Upper lobe of right lung (tissue), 1 donor: Measurements from ENCODE around the gene KRTAP12-3. TPM values are rescaled to one million over a fixed set of nuclear protein-coding genes. Genes with fewer than 3 reads are reported as not detected.
A peak's percentile ranks its signal among the peaks of the same experiment; 100 is the strongest.

Experiments
- ATAC-seq: fragments of 200-7000 bp; cut with Tn5 transposase; one replicate; pipeline ENCODE4 v1.9.1; 2020; ENCODE audit warnings: mild to moderate bottlenecking, moderate library complexity
- DNase-seq: peaks from one replicate; pipeline ENCODE4 v3.0.0-alpha.2; 2020
- H3K27ac ChIP-seq: fragments of 200-600 bp; one replicate; pipeline ENCODE4 v1.8.0; 2022
- H3K27me3 ChIP-seq: fragments of 200-600 bp; one replicate; pipeline ENCODE4 v1.8.0; 2022; ENCODE audit warnings: mild to moderate bottlenecking
- H3K36me3 ChIP-seq: fragments of 200-600 bp; one replicate; pipeline ENCODE4 v1.8.0; 2022
- H3K4me1 ChIP-seq: fragments of 200-600 bp; one replicate; pipeline ENCODE4 v1.8.0; 2022
- H3K4me3 ChIP-seq: fragments of 200-600 bp; one replicate; pipeline ENCODE4 v1.8.0; 2022; ENCODE audit warnings: mild to moderate bottlenecking
- H3K9me3 ChIP-seq: fragments of 200-600 bp; one replicate; pipeline ENCODE4 v1.8.0; 2022
- CTCF ChIP-seq: fragments of 200-600 bp; IDR thresholded peaks from one replicate; pipeline ENCODE4 v1.8.0; 2022; ENCODE audit warnings: antibody characterized with exemption
- intact Hi-C: fragments of 100-400 bp; cut with DNase I; formaldehyde crosslinking; loops from one replicate; pipeline ENCODE4 v1.11.0; 2022
- total RNA-seq: library from RNA; stranded (reverse); fragmentation: NEBNext Ultra II Directional; extraction: Animal tissue kit (Norgen Biotek cat#: 25700); gene quantifications from one replicate; pipeline ENCODE4 v1.2.1, GENCODE V29; 2021
- donor health status: DM: no; HTN: yes; CAD: no; lungs with severe emphysema.

The KRTAP12-3 gene
- total RNA-seq, 1 donor from 2014 or later: not detected

GRCh38 chr21:44691686-44692085 lies 34.0 kb downstream of the KRTAP12-3 start:
- H3K36me3 ChIP-seq: no peaks in the 10 kb centered on the region
- no peaks in the 10 kb centered on the region for H3K27me3 ChIP-seq
- peaks cover 9% of the 10 kb centered on the region for H3K9me3 ChIP-seq
- intact Hi-C loops: no loop called here
- no peaks in the 10 kb centered on the region for H3K4me1 ChIP-seq
- ATAC-seq (no peak), DNase-seq (no peak)
- no peak overlapping the region for H3K4me3 ChIP-seq
- no peak for TF ChIP-seq CTCF
- no peak overlapping the region for H3K27ac ChIP-seq

- peaks cover 9% of the 10 kb centered on the region for H3K9me3 ChIP-seq
- DNase-seq (no peak), ATAC-seq (no peak)
- no peak overlapping the region for H3K27ac ChIP-seq
- no peaks in the 10 kb centered on the region for H3K4me1 ChIP-seq
- TF ChIP-seq CTCF: no peak
- H3K27me3 ChIP-seq: peaks cover 2% of the 10 kb centered on the region
- no peak overlapping the region for H3K4me3 ChIP-seq
- intact Hi-C loops: no loop called here
- H3K36me3 ChIP-seq: no peaks in the 10 kb centered on the region
These were observed 35.2 kb downstream of the KRTAP12-3 start for GRCh38 chr21:44692798-44693512.

GRCh38 chr21:44694776-44695175 lies 37.0 kb downstream of the KRTAP12-3 start:
- H3K27me3 ChIP-seq: peaks cover 19% of the 10 kb centered on the region
- ATAC-seq (no peak), DNase-seq (peak; percentile 48)
- H3K9me3 ChIP-seq: peaks cover 9% of the 10 kb centered on the region
- no peak for TF ChIP-seq CTCF
- H3K36me3 ChIP-seq: no peaks in the 10 kb centered on the region
- no peak overlapping the region for H3K27ac ChIP-seq
- H3K4me3 ChIP-seq: no peak overlapping the region
- no peaks in the 10 kb centered on the region for H3K4me1 ChIP-seq
- intact Hi-C loops: no loop called here

- ATAC-seq: no peak
- intact Hi-C loops: no loop called here
These were observed 37.5 kb downstream of the KRTAP12-3 start for GRCh38 chr21:44695184-44695583.

GRCh38 chr21:44695641-44696040 lies 37.9 kb downstream of the KRTAP12-3 start:
- TF ChIP-seq CTCF: no peak

More at GRCh38 chr21:44695184-44695583, 37.5 kb downstream of the KRTAP12-3 start:
- TF ChIP-seq CTCF: no peak
- H3K27me3 ChIP-seq: peaks cover 23% of the 10 kb centered on the region
- no peak overlapping the region for H3K4me3 ChIP-seq
- H3K36me3 ChIP-seq: no peaks in the 10 kb centered on the region
- H3K4me1 ChIP-seq: no peaks in the 10 kb centered on the region
- H3K9me3 ChIP-seq: peaks cover 9% of the 10 kb centered on the region
- peak; percentile 41 for DNase-seq
- H3K27ac ChIP-seq: no peak overlapping the region

More at GRCh38 chr21:44695641-44696040, 37.9 kb downstream of the KRTAP12-3 start:
- Histone ChIP-seq H3K27ac (no peak overlapping the region), H3K4me3 (no peak overlapping the region), H3K36me3 (no peaks in the 10 kb centered on the region), H3K4me1 (no peaks in the 10 kb centered on the region), H3K27me3 (peaks cover 27% of the 10 kb centered on the region), H3K9me3 (peaks cover 9% of the 10 kb centered on the region)
- no peak for DNase-seq
- intact Hi-C loops: no loop called here
- ATAC-seq: no peak
